ENCODE results near the gene MB.

GRCh38 chr22:35568751-35569739 is 48.1 kb downstream of the MB start:
- TF ChIP-seq POLR2AphosphoS5 (IDR thresholded peaks at IDR 0.05; ENCODE audit: low read depth), result no peak
- TF ChIP-seq EZH2 (IDR thresholded peaks at IDR 0.05; ENCODE audit: low read depth, unreplicated experiment), result no peak
- TF ChIP-seq EZH2phosphoT487 (IDR thresholded peaks at IDR 0.05; ENCODE audit: unreplicated experiment), result no peak
- TF ChIP-seq CTCF (conservative IDR thresholded peaks at IDR 0.05; ENCODE audit: low read depth in 2 of 2), result no peak
- no peak for TF ChIP-seq CREB1 (CRISPR knock-in tag; IDR thresholded peaks at IDR 0.05; ENCODE audit: low read depth)
